Endothelial cell of umbilical vein (primary cell): Measurements from ENCODE around the gene TRAPPC10. TPM values are rescaled to one million over a fixed set of nuclear protein-coding genes. Genes with fewer than 3 reads are reported as not detected.
A peak's percentile ranks its signal among the peaks of the same experiment; 100 is the strongest.

Experiments used
- BruUV-seq: library from RNA; stranded (reverse); fragments of 400-500 nt; replicated peaks from 2 replicates; lab custom pipeline; 2021; lab: Mats Ljungman, UMichigan
- CTCF ChIA-PET: fragments of 300-600, 350-600 bp; sonication (Branson Sonifier 250); formaldehyde crosslinking; loops from one replicate; lab custom pipeline; 2021; ENCODE audit warnings: antibody characterized with exemption, inconsistent platforms; lab: Charles Lee
- POLR2A ChIA-PET: fragments of 300-600, 350-600 bp; sonication (Branson Sonifier 250); formaldehyde crosslinking; loops from one replicate; lab custom pipeline; 2021; ENCODE audit warnings: antibody characterized with exemption, inconsistent platforms; lab: Charles Lee
- DNase-seq: peaks from one replicate; pipeline ENCODE4 v3.0.0-alpha.2; 2011; ENCODE audit warnings: low read depth, low spot score
- FAIRE-seq: peaks from 2 replicates; lab custom pipeline; 2011; peaks lifted over from hg19 to GRCh38; lab: Jason Lieb, UNC
- H2AFZ ChIP-seq: 2 replicates; pipeline ENCODE4 v1.6.0; 2012; ENCODE audit warnings: low read depth, low read length, control low read depth, inconsistent platforms
- H3K27ac ChIP-seq: 2 replicates; pipeline ENCODE4 v1.5.1; 2011; ENCODE audit warnings: low read depth, mild to moderate bottlenecking, control low read depth, low read length, moderate library complexity; ENCODE audit not compliant: insufficient read depth
- H3K27me3 ChIP-seq, 2 experiments: 2 replicates each; pipeline versions ENCODE4 v1.6.0 to v1.6.1; 2011; ENCODE audit warnings: low read length in 2 of 2, mixed read lengths in 1 of 2; ENCODE audit not compliant: control insufficient read depth in 2 of 2, insufficient read depth in 2 of 2
- H3K36me3 ChIP-seq, 2 experiments: 2 replicates in 1 of 2; 3 replicates in 1 of 2; pipeline ENCODE4 v1.5.1; 2011; ENCODE audit warnings: low read length in 2 of 2, mild to moderate bottlenecking in 1 of 2, moderate library complexity in 1 of 2; ENCODE audit not compliant: control insufficient read depth in 2 of 2, insufficient read depth in 2 of 2; ENCODE audit errors: extremely low read depth in 1 of 2
- H3K4me1 ChIP-seq: 3 replicates; pipeline ENCODE4 v1.5.1; 2011; ENCODE audit warnings: mild to moderate bottlenecking, low read length; ENCODE audit not compliant: control insufficient read depth, insufficient read depth; ENCODE audit errors: extremely low read depth
- H3K4me2 ChIP-seq: 2 replicates; pipeline ENCODE4 v1.6.1; 2011; ENCODE audit warnings: low read length, control low read depth, mixed read lengths; ENCODE audit not compliant: insufficient read depth
- H3K4me3 ChIP-seq, 3 experiments: fragments of 200-600 bp in 1 of 3; sonication (generic), shearing (Covaris generic) in 1 of 3; replicated peaks in 1 of 3; 2 replicates each; pipeline ENCODE4 v1.5.1; 2011 to 2016; ENCODE audit warnings: control low read depth in 3 of 3, low read length in 3 of 3, mild to moderate bottlenecking in 2 of 3, inconsistent platforms in 1 of 3, low read depth in 1 of 3, moderate library complexity in 1 of 3; ENCODE audit not compliant: insufficient read depth in 1 of 3
- H3K79me2 ChIP-seq: 2 replicates; pipeline ENCODE4 v1.6.0; 2012; ENCODE audit warnings: low read length, inconsistent platforms; ENCODE audit not compliant: control insufficient read depth, insufficient read depth
- H3K9ac ChIP-seq: replicated peaks from 2 replicates; pipeline ENCODE3; 2011; ENCODE audit warnings: low read length, control low read depth; ENCODE audit not compliant: insufficient read depth; ENCODE audit errors: extremely low read depth
- H3K9me1 ChIP-seq: replicated peaks from 3 replicates; pipeline ENCODE4 v1.6.0; 2011; ENCODE audit warnings: mild to moderate bottlenecking, low read length; ENCODE audit not compliant: control insufficient read depth, insufficient read depth; ENCODE audit errors: extremely low read depth
- H3K9me3 ChIP-seq: replicated peaks from 2 replicates; pipeline ENCODE4 v1.5.1; 2012; ENCODE audit warnings: low read length, inconsistent platforms; ENCODE audit not compliant: control insufficient read depth, insufficient read depth
- H4K20me1 ChIP-seq: replicated peaks from 2 replicates; pipeline ENCODE3; 2011; ENCODE audit warnings: mild to moderate bottlenecking, low read length; ENCODE audit not compliant: control insufficient read depth, insufficient read depth; ENCODE audit errors: extremely low read depth
- EZH2 ChIP-seq: IDR thresholded peaks from 2 replicates; pipeline ENCODE4 v1.6.1; 2012; ENCODE audit warnings: borderline replicate concordance, low read depth, mild to moderate bottlenecking, moderate library complexity, low read length, inconsistent platforms; ENCODE audit not compliant: severe bottlenecking
- FOS ChIP-seq: IDR thresholded peaks from 2 replicates; pipeline ENCODE4 v1.6.1; 2011; ENCODE audit warnings: mild to moderate bottlenecking, low read length, moderate library complexity, borderline replicate concordance; ENCODE audit not compliant: insufficient read depth
- GATA2 ChIP-seq: IDR thresholded peaks from 2 replicates; pipeline ENCODE4 v1.7.0; 2011; ENCODE audit warnings: low read depth, mild to moderate bottlenecking, moderate library complexity, mixed read lengths, low read length; ENCODE audit not compliant: insufficient read length, insufficient read depth
- JUN ChIP-seq: IDR thresholded peaks from 2 replicates; pipeline ENCODE4 v1.6.1; 2011; ENCODE audit warnings: borderline replicate concordance, low read depth; ENCODE audit not compliant: insufficient read length, insufficient read depth
- MAX ChIP-seq: IDR thresholded peaks from 2 replicates; pipeline ENCODE4 v1.6.1; 2011; ENCODE audit not compliant: insufficient read depth, insufficient read length
- MYC ChIP-seq: IDR thresholded peaks from one replicate; pipeline ENCODE4 v1.6.1; 2011; ENCODE audit warnings: mild to moderate bottlenecking, low read depth, low read length
- POLR2A ChIP-seq: IDR thresholded peaks from 2 replicates; pipeline ENCODE4 v1.6.1; 2012; ENCODE audit warnings: low read depth, mild to moderate bottlenecking, control low read depth, low read length
- POLR2AphosphoS5 ChIP-seq: IDR thresholded peaks from 2 replicates; pipeline ENCODE4 v1.6.1; 2012; ENCODE audit warnings: low read depth, mild to moderate bottlenecking, control low read depth, low read length, moderate library complexity; ENCODE audit not compliant: insufficient read depth
- dilution Hi-C: fragments of 300-500 bp; cut with MboI; formaldehyde crosslinking; loops from one replicate; pipeline ENCODE4 v1.15.0; 2019; ENCODE audit warnings: low sequenced_read_pairs; ENCODE audit not compliant: extremely low pct_ligation_motif_present
- intact Hi-C: fragments of 100-400 bp; cut with micrococcal nuclease; formaldehyde crosslinking; loops from one replicate; pipeline ENCODE4 v1.10.0; 2022
- polyA plus RNA-seq, 4 experiments: library from polyadenylated mRNA; depleted of rRNA in 3 of 4; stranded (reverse) in 3 of 4; unstranded in 1 of 4; fragments of >200 nt; gene quantifications; 2 replicates each; pipeline versions ENCODE4 v1.2.1 to v1.2.3, GENCODE V29; 2011 to 2012; ENCODE audit warnings: missing spikeins in 1 of 4
- total RNA-seq: library from RNA; stranded (reverse); gene quantifications from 2 replicates; pipeline ENCODE4 v1.2.3, GENCODE V29; 2021
- TF ChIP-seq, protein P1 (sequence below), 2 donors: IDR thresholded peaks; 1 replicate in 1 of 2; 2 replicates in 1 of 2; pipeline ENCODE4 v1.5.1; 2011; ENCODE audit warnings: low read length in 2 of 2, mild to moderate bottlenecking in 2 of 2, moderate library complexity in 2 of 2, control low read depth in 1 of 2, inconsistent platforms in 1 of 2, low read depth in 1 of 2; ENCODE audit not compliant: insufficient read depth in 1 of 2; ENCODE audit errors: extremely low read depth in 1 of 2

The TRAPPC10 gene
- total and polyA plus RNA-seq, 2 donors (not counting 3 experiments of a cell fraction or from before 2014, with no cell fraction given), result 21.5 to 33.6 TPM

DNA sequence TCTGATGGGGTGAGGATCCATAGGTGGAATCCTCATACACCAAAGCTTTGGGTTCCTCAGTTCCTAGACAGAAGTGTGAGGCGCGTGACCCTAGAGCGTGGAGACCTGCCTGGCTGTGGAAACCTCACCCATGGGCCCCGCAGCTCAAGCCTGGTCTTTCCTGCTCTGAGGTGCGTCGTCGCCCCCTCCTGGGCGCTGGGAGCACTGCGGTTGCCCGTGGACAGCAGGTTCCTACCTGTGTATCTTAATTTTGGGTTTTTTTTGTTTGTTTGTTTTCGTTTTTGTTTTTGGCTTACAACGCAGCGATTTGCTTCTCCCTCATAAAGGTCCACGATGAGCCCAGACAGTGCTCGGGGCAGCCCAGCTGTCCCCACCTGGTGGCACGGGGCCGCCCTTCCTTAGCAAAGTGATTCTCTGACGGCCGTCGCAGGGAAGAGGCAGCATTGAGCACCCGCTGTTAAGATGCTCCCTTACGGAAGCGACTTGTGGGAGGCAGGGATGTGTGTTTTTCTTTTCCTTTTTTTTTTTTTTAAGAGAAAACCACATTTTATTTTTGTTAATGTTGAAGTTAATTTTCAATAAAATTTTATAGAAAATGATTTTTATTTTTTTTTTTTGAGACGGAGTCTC is 36.5 kb upstream of the TRAPPC10 start:
- Histone ChIP-seq H3K9me1 (no peaks in the 10 kb centered on the region), H3K4me3 (no peak overlapping the region), H2AFZ (no peak overlapping the region), H3K27me3 (no peaks in the 10 kb centered on the region), H3K9me3 (no peaks in the 10 kb centered on the region), H3K27ac (no peak overlapping the region), H3K79me2 (no peaks in the 10 kb centered on the region), H3K9ac (no peak overlapping the region), H3K36me3 (peaks cover 3 to 21% of the 10 kb centered on the region in 2 experiments), H4K20me1 (no peaks in the 10 kb centered on the region), H3K4me1 (no peaks in the 10 kb centered on the region), H3K4me2 (no peak overlapping the region)
- intact Hi-C loops (loop anchor here (1.0 kb wide), 1 partner anchor 165 kb away; no protein-coding TSS in a partner anchor), dilution Hi-C loops (no loop called here)
- ChIA-PET POLR2A (no interaction called here), CTCF (interaction anchor here (0.6 to 3.7 kb wide), 47 partner anchors 9 to 322 kb away, joined by 3 to 37 read pairs (median 4); partner anchors contain the start of gene RRP1)
- DNase-seq (peak; percentile 59), FAIRE-seq (peak; percentile 91)
- BruUV-seq, result no TSS peak
- no peak for TF ChIP-seq JUN
- TF ChIP-seq, protein P1, sequence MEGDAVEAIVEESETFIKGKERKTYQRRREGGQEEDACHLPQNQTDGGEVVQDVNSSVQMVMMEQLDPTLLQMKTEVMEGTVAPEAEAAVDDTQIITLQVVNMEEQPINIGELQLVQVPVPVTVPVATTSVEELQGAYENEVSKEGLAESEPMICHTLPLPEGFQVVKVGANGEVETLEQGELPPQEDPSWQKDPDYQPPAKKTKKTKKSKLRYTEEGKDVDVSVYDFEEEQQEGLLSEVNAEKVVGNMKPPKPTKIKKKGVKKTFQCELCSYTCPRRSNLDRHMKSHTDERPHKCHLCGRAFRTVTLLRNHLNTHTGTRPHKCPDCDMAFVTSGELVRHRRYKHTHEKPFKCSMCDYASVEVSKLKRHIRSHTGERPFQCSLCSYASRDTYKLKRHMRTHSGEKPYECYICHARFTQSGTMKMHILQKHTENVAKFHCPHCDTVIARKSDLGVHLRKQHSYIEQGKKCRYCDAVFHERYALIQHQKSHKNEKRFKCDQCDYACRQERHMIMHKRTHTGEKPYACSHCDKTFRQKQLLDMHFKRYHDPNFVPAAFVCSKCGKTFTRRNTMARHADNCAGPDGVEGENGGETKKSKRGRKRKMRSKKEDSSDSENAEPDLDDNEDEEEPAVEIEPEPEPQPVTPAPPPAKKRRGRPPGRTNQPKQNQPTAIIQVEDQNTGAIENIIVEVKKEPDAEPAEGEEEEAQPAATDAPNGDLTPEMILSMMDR (IDR thresholded peaks at IDR 0.05; ENCODE audit: extremely low read depth in 1 of 2, insufficient read depth in 1 of 2, low read depth in 1 of 2, low read length in 2 of 2), result peak; percentile 96 to 97

DNA sequence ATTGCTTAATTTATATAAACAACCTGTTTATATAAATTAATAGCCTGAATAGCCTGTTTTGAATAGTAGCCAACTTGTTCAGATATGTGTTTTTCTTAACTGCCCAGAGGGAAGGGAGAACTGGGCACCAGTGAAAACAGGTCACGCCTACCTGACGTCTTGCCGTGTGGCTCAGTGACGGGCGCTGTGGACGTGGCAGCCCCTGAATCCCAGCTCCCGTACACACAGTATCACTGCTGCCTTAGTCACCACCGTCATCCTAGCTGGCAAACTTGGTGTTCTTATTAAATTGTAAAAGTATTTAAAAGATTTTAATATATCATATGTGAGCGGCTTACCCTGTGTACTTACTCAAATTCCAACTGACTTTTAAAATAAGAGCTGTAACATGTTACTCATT is 35.4 kb upstream of the TRAPPC10 start:
- DNase-seq (no peak), FAIRE-seq (no peak)
- no TSS peak for BruUV-seq
- H3K4me1 ChIP-seq, result no peaks in the 10 kb centered on the region
- no peak overlapping the region for H3K4me2 ChIP-seq
- H3K9me3 ChIP-seq, result no peaks in the 10 kb centered on the region
- dilution Hi-C loops, result no loop called here
- H3K27me3 ChIP-seq, result no peaks in the 10 kb centered on the region
- H3K9ac ChIP-seq, result no peak overlapping the region
- H3K36me3 ChIP-seq, result peaks cover 0 to 18% of the 10 kb centered on the region in 2 experiments
- H3K4me3 ChIP-seq, result no peak overlapping the region
- H4K20me1 ChIP-seq, result no peaks in the 10 kb centered on the region
- H3K79me2 ChIP-seq, result no peaks in the 10 kb centered on the region
- ChIA-PET CTCF (interaction anchor here (0.7 to 3.7 kb wide), 6 partner anchors 8 to 321 kb away, joined by 3 to 37 read pairs (median 4); no protein-coding TSS in a partner anchor), POLR2A (no interaction called here)
- H3K27ac ChIP-seq, result no peak overlapping the region
- no peak overlapping the region for H2AFZ ChIP-seq
- intact Hi-C loops, result no loop called here
- TF ChIP-seq POLR2AphosphoS5, result no peak
- TF ChIP-seq FOS, result no peak
- TF ChIP-seq MYC, result no peak
- TF ChIP-seq EZH2, result no peak
- TF ChIP-seq MAX, result no peak
- no peak for TF ChIP-seq POLR2A
- TF ChIP-seq GATA2, result no peak
- TF ChIP-seq JUN, result no peak
- TF ChIP-seq, protein P1 (IDR thresholded peaks at IDR 0.05; ENCODE audit: extremely low read depth in 1 of 2, insufficient read depth in 1 of 2, low read depth in 1 of 2, low read length in 2 of 2), result no peak
- no peaks in the 10 kb centered on the region for H3K9me1 ChIP-seq
